ENCODE results near the gene FAM78A.
"Not testable (repeated sequence)": the region's sequence is repeated elsewhere in the genome, so short reads cannot be mapped to it uniquely, and the experiment has no call there.

FAM78A gene

GRCh38 chr9:131262327-131263032 lies 13.8 kb downstream of the FAM78A start:
- DNase-seq: no peak

- no peak for DNase-seq
Observed at GRCh38 chr9:131260751-131261452, 15.4 kb downstream of the FAM78A start.

- DNase-seq: no peak
Observed at GRCh38 chr9:131259916-131260597, 16.3 kb downstream of the FAM78A start.

GRCh38 chr9:131259432-131259898 lies 16.8 kb downstream of the FAM78A start:
- no peak for DNase-seq

- peak; percentile 1 for DNase-seq
Observed at GRCh38 chr9:131258698-131259431, 17.4 kb downstream of the FAM78A start.

- DNase-seq: peak; percentile 11
Observed at GRCh38 chr9:131258186-131258585, 18.1 kb downstream of the FAM78A start.

GRCh38 chr9:131257266-131258025 lies 18.9 kb downstream of the FAM78A start:
- DNase-seq: peak; percentile 5

- DNase-seq: no peak
Observed at GRCh38 chr9:131255676-131256197, 20.6 kb downstream of the FAM78A start.

- no peak for DNase-seq
Observed at GRCh38 chr9:131254626-131255025, 21.7 kb downstream of the FAM78A start.

- DNase-seq: peak; percentile 84
Observed at GRCh38 chr9:131253891-131254491, 22.3 kb downstream of the FAM78A start.

- no peak for DNase-seq
Observed at GRCh38 chr9:131252120-131252519, 24.2 kb downstream of the FAM78A start.

GRCh38 chr9:131246618-131247017 lies 29.7 kb downstream of the FAM78A start:
- DNase-seq: no peak

- not testable (repeated sequence) for DNase-seq
Observed at GRCh38 chr9:131244331-131244730, 32.0 kb downstream of the FAM78A start.

- no peak for DNase-seq
Observed at GRCh38 chr9:131240047-131240921, 36.0 kb downstream of the FAM78A start.

GRCh38 chr9:131239161-131239975 lies 36.9 kb downstream of the FAM78A start:
- DNase-seq: peak; percentile 23

- peak; percentile 87 for DNase-seq
Observed at GRCh38 chr9:131238402-131239021, 37.8 kb downstream of the FAM78A start.

- DNase-seq: peak; percentile 95
Observed at GRCh38 chr9:131237931-131238401, 38.3 kb downstream of the FAM78A start.

GRCh38 chr9:131237291-131237690 lies 39.0 kb downstream of the FAM78A start:
- DNase-seq: peak; percentile 27

GRCh38 chr9:131236761-131237160 lies 39.5 kb downstream of the FAM78A start:
- DNase-seq: no peak
